RWPE2 (cell line): Measurements from ENCODE around the gene STING1.
A peak's percentile ranks its signal among the peaks of the same experiment; 100 is the strongest.

Experiments
- ATAC-seq: fragments of 200-7000 bp; cut with Tn5 transposase; 3 replicates; pipeline ENCODE4 v1.9.1; 2021; ENCODE audit warnings: low read depth
- DNase-seq: peaks from one replicate; pipeline ENCODE4 v3.0.0-alpha.2; 2020; ENCODE audit warnings: low spot score
- H3K27ac ChIP-seq: fragments of 450-650 bp; 2 replicates; pipeline ENCODE4 v1.5.1; 2017; ENCODE audit warnings: mild to moderate bottlenecking; ENCODE audit not compliant: poor library complexity, severe bottlenecking
- H3K27me3 ChIP-seq: fragments of 250-450 bp; sonication (Bioruptor Pico); 2 replicates; pipeline ENCODE4 v1.5.1; 2021; ENCODE audit warnings: mild to moderate bottlenecking, moderate library complexity; ENCODE audit not compliant: insufficient read depth, poor library complexity, severe bottlenecking
- H3K36me3 ChIP-seq: fragments of 250-450 bp; sonication (Bioruptor Pico); 2 replicates; pipeline ENCODE4 v1.5.1; 2020; ENCODE audit warnings: low read depth, mild to moderate bottlenecking, moderate library complexity
- H3K4me1 ChIP-seq: fragments of 250-450 bp; sonication (Bioruptor Pico); 2 replicates; pipeline ENCODE4 v1.5.1; 2021; ENCODE audit warnings: mild to moderate bottlenecking, moderate library complexity; ENCODE audit not compliant: insufficient read depth, poor library complexity, severe bottlenecking
- H3K4me3 ChIP-seq: fragments of 250-450 bp; sonication (Bioruptor Pico); 2 replicates; pipeline ENCODE4 v1.5.1; 2021; ENCODE audit warnings: mild to moderate bottlenecking, moderate library complexity; ENCODE audit not compliant: severe bottlenecking
- H3K9me3 ChIP-seq: fragments of 250-450 bp; sonication (Bioruptor Pico); 2 replicates; pipeline ENCODE4 v1.5.1; 2021; ENCODE audit warnings: mild to moderate bottlenecking, moderate library complexity; ENCODE audit not compliant: severe bottlenecking
- TF ChIP-seq, protein P1 (sequence below): fragments of 450-650 bp; IDR thresholded peaks from one replicate; pipeline ENCODE4 v1.5.1; 2017; ENCODE audit warnings: mild to moderate bottlenecking, moderate library complexity; ENCODE audit not compliant: poor library complexity, severe bottlenecking

The STING1 gene

DNA sequence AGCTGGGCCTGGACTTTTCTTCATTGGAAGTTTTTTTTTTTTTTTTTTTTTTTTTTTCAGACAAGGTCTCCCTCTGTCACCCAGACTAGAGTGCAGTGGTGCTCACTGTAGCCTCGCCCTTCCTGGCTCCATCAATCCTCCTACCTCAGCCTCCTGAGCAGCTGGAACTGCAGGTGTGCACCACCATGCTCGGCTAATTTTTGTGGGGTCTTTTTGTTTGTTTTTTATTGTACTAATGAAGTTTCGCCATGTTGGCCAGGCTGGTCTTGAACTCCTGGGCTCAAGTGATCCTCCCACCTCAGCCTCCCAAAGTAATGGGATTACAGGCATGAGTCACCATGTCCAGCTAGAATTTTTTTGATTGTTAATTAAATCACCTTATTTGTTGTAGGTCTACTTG is 46.9 kb downstream of the STING1 start:
- peak; percentile 9 for DNase-seq

DNA sequence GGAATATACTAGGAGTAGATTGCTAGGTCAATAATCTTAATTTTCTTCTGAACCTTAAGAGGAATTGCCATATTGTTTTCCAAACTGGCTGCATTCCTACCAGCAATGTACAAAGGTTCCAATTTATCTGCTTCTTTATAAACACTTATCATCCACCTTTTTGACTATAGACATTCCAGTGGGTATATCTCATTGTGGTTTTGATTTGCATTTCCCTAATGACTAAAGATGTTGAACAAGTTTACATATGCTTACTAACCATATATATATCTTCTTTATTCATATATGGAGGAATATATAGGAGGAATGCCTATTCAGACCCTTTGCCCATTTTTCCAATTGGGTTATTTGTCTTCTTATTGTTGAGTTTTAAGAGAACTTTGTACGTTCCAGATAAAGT is 50.9 kb downstream of the STING1 start:
- Histone ChIP-seq H3K4me1 (no peaks in the 10 kb centered on the region), H3K27me3 (no peaks in the 10 kb centered on the region), H3K9me3 (no peaks in the 10 kb centered on the region), H3K27ac (no peak overlapping the region), H3K36me3 (peaks cover 4% of the 10 kb centered on the region; the same call in 1 of the 2 replicates), H3K4me3 (no peak overlapping the region)
- TF ChIP-seq, protein P1, sequence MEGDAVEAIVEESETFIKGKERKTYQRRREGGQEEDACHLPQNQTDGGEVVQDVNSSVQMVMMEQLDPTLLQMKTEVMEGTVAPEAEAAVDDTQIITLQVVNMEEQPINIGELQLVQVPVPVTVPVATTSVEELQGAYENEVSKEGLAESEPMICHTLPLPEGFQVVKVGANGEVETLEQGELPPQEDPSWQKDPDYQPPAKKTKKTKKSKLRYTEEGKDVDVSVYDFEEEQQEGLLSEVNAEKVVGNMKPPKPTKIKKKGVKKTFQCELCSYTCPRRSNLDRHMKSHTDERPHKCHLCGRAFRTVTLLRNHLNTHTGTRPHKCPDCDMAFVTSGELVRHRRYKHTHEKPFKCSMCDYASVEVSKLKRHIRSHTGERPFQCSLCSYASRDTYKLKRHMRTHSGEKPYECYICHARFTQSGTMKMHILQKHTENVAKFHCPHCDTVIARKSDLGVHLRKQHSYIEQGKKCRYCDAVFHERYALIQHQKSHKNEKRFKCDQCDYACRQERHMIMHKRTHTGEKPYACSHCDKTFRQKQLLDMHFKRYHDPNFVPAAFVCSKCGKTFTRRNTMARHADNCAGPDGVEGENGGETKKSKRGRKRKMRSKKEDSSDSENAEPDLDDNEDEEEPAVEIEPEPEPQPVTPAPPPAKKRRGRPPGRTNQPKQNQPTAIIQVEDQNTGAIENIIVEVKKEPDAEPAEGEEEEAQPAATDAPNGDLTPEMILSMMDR: no peak
- peak; percentile 40; the same call in 1 of the 3 replicates for ATAC-seq
- no peak for DNase-seq

More for the DNA sequence above, 46.9 kb downstream of the STING1 start:
- Histone ChIP-seq H3K4me1 (peaks cover 4% of the 10 kb centered on the region), H3K36me3 (peaks cover 4% of the 10 kb centered on the region; the same call in 1 of the 2 replicates), H3K27me3 (no peaks in the 10 kb centered on the region), H3K9me3 (no peaks in the 10 kb centered on the region), H3K4me3 (no peak overlapping the region), H3K27ac (no peak overlapping the region)
- TF ChIP-seq, protein P1: no peak
- ATAC-seq: no peak

DNA sequence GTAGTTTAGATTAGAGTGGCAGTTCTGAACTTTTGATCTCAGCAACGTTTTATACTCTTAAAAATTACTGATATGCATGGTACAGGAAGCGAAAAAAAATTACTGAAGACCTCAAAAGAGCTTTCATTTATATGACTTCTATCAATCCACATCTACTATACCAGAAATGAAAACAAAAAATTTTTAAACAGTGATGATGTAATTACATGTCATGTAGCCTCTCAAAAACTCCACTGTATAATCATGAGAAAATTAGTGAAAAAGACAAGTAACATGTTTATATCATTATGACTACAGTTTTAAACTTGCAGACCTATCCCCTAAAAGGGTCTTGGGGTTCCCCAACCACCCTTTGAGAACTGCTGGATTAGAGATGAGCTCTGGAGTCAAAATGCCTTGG is 52.5 kb downstream of the STING1 start:
- Histone ChIP-seq H3K4me3 (no peak overlapping the region), H3K4me1 (no peaks in the 10 kb centered on the region), H3K27ac (no peak overlapping the region), H3K36me3 (peaks cover 7% of the 10 kb centered on the region; the same call in 1 of the 2 replicates), H3K9me3 (no peaks in the 10 kb centered on the region), H3K27me3 (no peaks in the 10 kb centered on the region)
- no peak for DNase-seq
- TF ChIP-seq, protein P1: no peak
- ATAC-seq: no peak

DNA sequence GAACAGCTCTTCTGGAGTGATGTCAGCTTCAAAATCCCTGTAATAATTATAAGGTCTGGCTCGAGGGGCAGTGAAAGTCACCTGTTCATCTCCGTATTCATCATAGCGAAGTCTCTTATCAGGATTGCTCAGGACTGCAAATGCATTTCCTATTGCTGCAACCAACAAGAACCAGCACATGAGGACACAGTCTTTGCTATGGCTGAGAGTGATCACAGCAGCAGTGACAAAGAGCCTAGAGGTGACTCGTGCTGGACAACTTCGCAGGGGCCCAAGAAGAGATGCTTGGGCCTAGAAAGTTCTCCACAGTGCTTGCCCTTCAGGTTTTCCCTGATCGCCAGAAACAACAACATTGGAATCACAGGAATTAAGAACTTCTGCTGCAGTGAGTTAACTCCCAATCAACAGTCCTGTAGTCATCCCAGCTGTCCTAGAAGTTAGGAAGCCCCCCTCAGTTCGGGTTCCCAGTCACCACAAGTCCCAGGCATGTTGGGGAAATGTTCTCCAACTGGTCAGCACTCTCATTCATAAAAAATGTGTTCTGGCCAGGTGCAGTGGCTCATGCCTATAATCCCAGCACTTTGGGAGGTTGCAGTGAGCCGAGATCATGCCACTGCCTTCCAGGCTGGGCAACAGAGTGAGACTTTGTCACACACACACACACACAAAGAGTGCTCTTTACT is 56.2 kb downstream of the STING1 start:
- Histone ChIP-seq H3K27ac (no peak overlapping the region), H3K4me3 (no peak overlapping the region), H3K4me1 (no peaks in the 10 kb centered on the region), H3K36me3 (peaks cover 5% of the 10 kb centered on the region; the same call in 1 of the 2 replicates), H3K9me3 (no peaks in the 10 kb centered on the region), H3K27me3 (no peaks in the 10 kb centered on the region)
- DNase-seq: no peak
- TF ChIP-seq, protein P1: no peak
- 0 out of 3 replicates have a peak, but pooled peaks have one; percentile 24 for ATAC-seq
